ENCODE data around the gene SMIM24. TPM values are rescaled to one million over a fixed set of nuclear protein-coding genes. Genes with fewer than 3 reads are reported as not detected.

The SMIM24 gene
- total and polyA plus RNA-seq, 2 donors (not counting 1 experiment from before 2014, with no cell fraction given), result not detected

- peaks cover 0 to 35% of the 10 kb centered on the region in 2 experiments for H3K36me3 ChIP-seq (replicated peaks in 1 of 2; ENCODE audit: control extremely low read depth in 1 of 2, control insufficient read depth in 1 of 2, extremely low read depth in 1 of 2, insufficient read depth in 2 of 2, low read length in 1 of 2)
- no peak overlapping the region for H3K4me3 ChIP-seq (ENCODE audit: control extremely low read depth in 1 of 5, extremely low read depth in 1 of 5, insufficient read depth in 1 of 5, low read depth in 2 of 5, low read length in 4 of 5)
- no peak overlapping the region for H3K4me2 ChIP-seq (replicated peaks; ENCODE audit: low read depth, low read length, poor library complexity, severe bottlenecking)
- H2AFZ ChIP-seq (ENCODE audit: insufficient read depth, low read depth, low read length, poor library complexity, severe bottlenecking), result no peak overlapping the region
- intact Hi-C loops (cut with micrococcal nuclease), result loop anchor here (5.0 to 10.0 kb wide), 5 partner anchors 253 to 1283 kb away; partner anchors contain the start of genes APBA3, FEM1A, HDGFL2 and MRPL54
- no peaks in the 10 kb centered on the region for H3K27me3 Mint-ChIP-seq
- ChIA-PET CTCF (interaction anchor here (0.5 to 1.1 kb wide), 2 partner anchors 36 to 340 kb away, joined by 3 to 4 read pairs; no protein-coding TSS in a partner anchor), POLR2A (no interaction called here)
- DNase-seq, result no peak
- no peaks in the 10 kb centered on the region for H3K27me3 ChIP-seq (replicated peaks in 1 of 4; ENCODE audit: control extremely low read depth in 1 of 4, control insufficient read depth in 3 of 4, insufficient read depth in 4 of 4, low read length in 3 of 4)
- H3K9me3 Mint-ChIP-seq (ENCODE audit: insufficient read depth), result no peaks in the 10 kb centered on the region
- peaks cover 91% of the 10 kb centered on the region for H3K79me2 ChIP-seq (ENCODE audit: control insufficient read depth, insufficient read depth, low read length)
- H4K20me1 ChIP-seq (ENCODE audit: control insufficient read depth, insufficient read depth, low read length, poor library complexity, severe bottlenecking), result peaks cover 67% of the 10 kb centered on the region
- no peak overlapping the region for H3K27ac ChIP-seq (ENCODE audit: low read length in 2 of 2)
- no peak for TF ChIP-seq CTCF (IDR thresholded peaks at IDR 0.05)
- no peak for TF ChIP-seq EZH2 (IDR thresholded peaks at IDR 0.05; ENCODE audit: borderline replicate concordance, insufficient read depth, low read depth, low read length, poor library complexity, severe bottlenecking)
- no peak overlapping the region for H3K27ac Mint-ChIP-seq
- peaks cover 58% of the 10 kb centered on the region for H3K4me1 Mint-ChIP-seq
- ATAC-seq (ENCODE audit: low read depth), result no peak
- peaks cover 9 to 17% of the 10 kb centered on the region in 2 donors for H3K4me1 ChIP-seq (ENCODE audit: control insufficient read depth in 2 of 2, insufficient read depth in 2 of 2, low read length in 2 of 2)
- peak overlapping the region; percentile 30 for H3K4me3 Mint-ChIP-seq
- H3K9ac ChIP-seq (ENCODE audit: low read length), result no peak overlapping the region
- WGBS (ENCODE audit: insufficient coverage), result 98% methylated on average over 15 of the region's 15 CpGs
- H3K9me3 ChIP-seq (ENCODE audit: control extremely low read depth in 1 of 3, control insufficient read depth in 2 of 3, insufficient read depth in 1 of 3, low read length in 2 of 3), result no peaks in the 10 kb centered on the region
These were observed 29.3 kb upstream of the SMIM24 start for GRCh38 chr19:3509566-3509989.

GRCh38 chr19:3508771-3509535 lies 28.6 kb upstream of the SMIM24 start:
- Mint-ChIP-seq H3K4me3 (peak overlapping the region; percentile 59), H3K4me1 (peaks cover 54% of the 10 kb centered on the region), H3K27me3 (no peaks in the 10 kb centered on the region), H3K9me3 (ENCODE audit: insufficient read depth) (no peaks in the 10 kb centered on the region), H3K27ac (peak overlapping the region; percentile 46)
- Histone ChIP-seq H3K36me3 (replicated peaks in 1 of 2; ENCODE audit: control extremely low read depth in 1 of 2, control insufficient read depth in 1 of 2, extremely low read depth in 1 of 2, insufficient read depth in 2 of 2, low read length in 1 of 2) (peaks cover 0 to 33% of the 10 kb centered on the region in 2 experiments), H2AFZ (ENCODE audit: insufficient read depth, low read depth, low read length, poor library complexity, severe bottlenecking) (no peak overlapping the region), H4K20me1 (ENCODE audit: control insufficient read depth, insufficient read depth, low read length, poor library complexity, severe bottlenecking) (peaks cover 61% of the 10 kb centered on the region), H3K27ac (ENCODE audit: low read length in 2 of 2) (no peak overlapping the region), H3K4me1 (ENCODE audit: control insufficient read depth in 2 of 2, insufficient read depth in 2 of 2, low read length in 2 of 2) (peaks cover 9 to 17% of the 10 kb centered on the region in 2 donors), H3K4me2 (replicated peaks; ENCODE audit: low read depth, low read length, poor library complexity, severe bottlenecking) (peak overlapping the region; percentile 3), H3K9ac (ENCODE audit: low read length) (no peak overlapping the region), H3K27me3 (replicated peaks in 1 of 4; ENCODE audit: control extremely low read depth in 1 of 4, control insufficient read depth in 3 of 4, insufficient read depth in 4 of 4, low read length in 3 of 4) (no peaks in the 10 kb centered on the region), H3K9me3 (ENCODE audit: control extremely low read depth in 1 of 3, control insufficient read depth in 2 of 3, insufficient read depth in 1 of 3, low read length in 2 of 3) (no peaks in the 10 kb centered on the region), H3K4me3 (ENCODE audit: control extremely low read depth in 1 of 5, extremely low read depth in 1 of 5, insufficient read depth in 1 of 5, low read depth in 2 of 5, low read length in 4 of 5) (no peak overlapping the region), H3K79me2 (ENCODE audit: control insufficient read depth, insufficient read depth, low read length) (peaks cover 85% of the 10 kb centered on the region)
- ChIA-PET CTCF (interaction anchor here (0.5 to 1.1 kb wide), 2 partner anchors 37 to 339 kb away, joined by 3 to 4 read pairs; no protein-coding TSS in a partner anchor), POLR2A (no interaction called here)
- 92% methylated on average over 23 of the region's 23 CpGs for WGBS (ENCODE audit: insufficient coverage)
- no peak for DNase-seq
- intact Hi-C loops (cut with micrococcal nuclease), result loop anchor here (5.0 to 10.0 kb wide), 5 partner anchors 253 to 1283 kb away; partner anchors contain the start of genes APBA3, FEM1A, HDGFL2 and MRPL54
- no peak for TF ChIP-seq CTCF (IDR thresholded peaks at IDR 0.05)
- TF ChIP-seq EZH2 (IDR thresholded peaks at IDR 0.05; ENCODE audit: borderline replicate concordance, insufficient read depth, low read depth, low read length, poor library complexity, severe bottlenecking), result no peak
- no peak for ATAC-seq (ENCODE audit: low read depth)

Data from B cell (primary cell).